Dendritic cell treated with granulocyte-macrophage colony-stimulating factor and Interleukin-4, amounts not matched to agents 40 ng/mL and 50 ng/mL, for 4 days (primary cell): ENCODE results near the gene RIN1.
"Not testable (repeated sequence)": the region's sequence is repeated elsewhere in the genome, so short reads cannot be mapped to it uniquely, and the experiment has no call there.

Experiments
- H3K27ac Mint-ChIP-seq: one replicate; pipeline ENCODE4 v1.8.0; 2022; ENCODE audit warnings: mild to moderate bottlenecking, mixed read lengths
- H3K27me3 Mint-ChIP-seq: one replicate; pipeline ENCODE4 v1.8.0; 2022; ENCODE audit warnings: mild to moderate bottlenecking, mixed read lengths
- H3K36me3 Mint-ChIP-seq: one replicate; pipeline ENCODE4 v1.8.0; 2022; ENCODE audit warnings: low read depth, mixed read lengths
- H3K4me1 Mint-ChIP-seq: one replicate; pipeline ENCODE4 v1.8.0; 2022; ENCODE audit warnings: low read depth, mixed read lengths
- H3K4me3 Mint-ChIP-seq: one replicate; pipeline ENCODE4 v1.8.0; 2022; ENCODE audit warnings: mild to moderate bottlenecking, moderate library complexity, mixed read lengths
- H3K9me3 Mint-ChIP-seq: one replicate; pipeline ENCODE4 v1.8.0; 2022; ENCODE audit warnings: mixed read lengths
- intact Hi-C: fragments of 100-400 bp; cut with micrococcal nuclease; formaldehyde crosslinking; loops from one replicate; pipeline ENCODE4 v1.15.0; 2022

RIN1 gene, protein sequence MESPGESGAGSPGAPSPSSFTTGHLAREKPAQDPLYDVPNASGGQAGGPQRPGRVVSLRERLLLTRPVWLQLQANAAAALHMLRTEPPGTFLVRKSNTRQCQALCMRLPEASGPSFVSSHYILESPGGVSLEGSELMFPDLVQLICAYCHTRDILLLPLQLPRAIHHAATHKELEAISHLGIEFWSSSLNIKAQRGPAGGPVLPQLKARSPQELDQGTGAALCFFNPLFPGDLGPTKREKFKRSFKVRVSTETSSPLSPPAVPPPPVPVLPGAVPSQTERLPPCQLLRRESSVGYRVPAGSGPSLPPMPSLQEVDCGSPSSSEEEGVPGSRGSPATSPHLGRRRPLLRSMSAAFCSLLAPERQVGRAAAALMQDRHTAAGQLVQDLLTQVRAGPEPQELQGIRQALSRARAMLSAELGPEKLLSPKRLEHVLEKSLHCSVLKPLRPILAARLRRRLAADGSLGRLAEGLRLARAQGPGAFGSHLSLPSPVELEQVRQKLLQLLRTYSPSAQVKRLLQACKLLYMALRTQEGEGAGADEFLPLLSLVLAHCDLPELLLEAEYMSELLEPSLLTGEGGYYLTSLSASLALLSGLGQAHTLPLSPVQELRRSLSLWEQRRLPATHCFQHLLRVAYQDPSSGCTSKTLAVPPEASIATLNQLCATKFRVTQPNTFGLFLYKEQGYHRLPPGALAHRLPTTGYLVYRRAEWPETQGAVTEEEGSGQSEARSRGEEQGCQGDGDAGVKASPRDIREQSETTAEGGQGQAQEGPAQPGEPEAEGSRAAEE

DNA sequence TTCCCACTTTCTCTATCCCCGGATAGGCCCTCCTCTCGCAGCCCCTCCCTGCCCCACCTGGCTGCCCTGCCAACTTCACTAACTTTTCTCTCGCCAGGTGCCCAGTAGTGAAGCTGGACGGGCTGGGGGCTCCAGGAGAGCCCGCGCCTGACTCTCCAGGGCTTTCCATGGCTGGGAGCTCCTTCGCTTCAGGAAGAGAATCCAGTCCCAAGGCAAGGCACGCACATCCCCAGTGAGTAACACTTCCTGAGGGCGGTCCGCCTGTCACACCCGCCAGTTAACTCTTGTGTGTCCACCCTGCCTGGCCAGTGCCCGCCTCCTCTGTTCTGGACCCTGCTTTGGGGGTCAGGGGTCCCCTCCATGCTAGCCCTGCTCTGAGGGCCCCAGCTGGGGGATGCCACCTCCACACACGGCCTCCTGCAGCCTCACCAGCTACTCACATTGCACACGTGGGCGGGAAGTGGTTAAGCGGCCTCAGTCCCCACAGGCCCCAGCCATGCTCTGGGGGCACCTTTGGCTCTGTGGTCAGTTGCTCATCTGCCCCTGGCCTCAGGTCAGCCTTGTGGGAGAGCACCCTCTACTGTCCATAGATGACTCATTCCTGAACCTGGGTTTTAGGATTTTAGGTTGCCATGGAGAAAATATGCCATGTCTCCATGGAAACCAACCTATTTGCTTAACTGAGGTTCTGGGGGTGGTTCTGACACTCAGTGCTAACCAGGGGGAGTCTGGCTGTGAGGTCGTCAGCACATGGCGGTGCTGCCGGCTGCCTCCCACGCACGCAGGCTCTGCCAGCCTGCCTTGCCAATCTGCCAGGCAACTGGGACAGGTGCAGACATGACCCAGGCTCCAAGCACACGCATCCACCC lies at the start of gene RIN1:
RIN1 (minus strand) TSS at position 201 of the 869 bp plus-strand sequence; CDS start at position 169, 32 bp downstream.
- H3K9me3 Mint-ChIP-seq: no peaks in the 10 kb centered on the region
- no peaks in the 10 kb centered on the region for H3K27me3 Mint-ChIP-seq
- peaks cover 35% of the 10 kb centered on the region for H3K4me1 Mint-ChIP-seq
- peaks cover 88% of the 10 kb centered on the region for H3K36me3 Mint-ChIP-seq
- intact Hi-C loops: no loop called here
- peak within 1 kb of the TSS; percentile 95 for H3K4me3 Mint-ChIP-seq
- peak within 1 kb of the TSS; percentile 89 for H3K27ac Mint-ChIP-seq

DNA sequence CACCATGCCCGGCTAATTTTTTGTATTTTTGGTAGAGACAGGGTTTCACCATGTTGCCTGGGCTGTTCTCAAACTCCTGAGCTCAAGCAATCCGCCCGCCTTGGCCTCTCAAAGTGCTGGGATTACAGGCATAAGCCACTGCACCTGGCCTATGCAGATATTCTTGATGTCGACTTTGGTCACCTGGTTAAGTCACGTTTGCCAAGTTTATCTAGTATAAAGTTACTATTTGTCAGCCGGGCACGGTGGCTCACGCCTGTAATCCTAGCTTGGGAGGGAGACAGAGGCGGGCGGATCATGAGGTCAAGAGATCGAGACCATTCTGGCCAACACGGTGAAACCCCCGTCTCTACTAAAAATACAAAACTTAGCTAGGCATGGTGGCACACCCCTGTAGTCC lies 48.1 kb upstream of the RIN1 start:
- H3K27me3 Mint-ChIP-seq, H3K4me1 Mint-ChIP-seq, H3K9me3 Mint-ChIP-seq, H3K36me3 Mint-ChIP-seq, intact Hi-C loops, H3K27ac Mint-ChIP-seq, H3K4me3 Mint-ChIP-seq: not testable (repeated sequence)

DNA sequence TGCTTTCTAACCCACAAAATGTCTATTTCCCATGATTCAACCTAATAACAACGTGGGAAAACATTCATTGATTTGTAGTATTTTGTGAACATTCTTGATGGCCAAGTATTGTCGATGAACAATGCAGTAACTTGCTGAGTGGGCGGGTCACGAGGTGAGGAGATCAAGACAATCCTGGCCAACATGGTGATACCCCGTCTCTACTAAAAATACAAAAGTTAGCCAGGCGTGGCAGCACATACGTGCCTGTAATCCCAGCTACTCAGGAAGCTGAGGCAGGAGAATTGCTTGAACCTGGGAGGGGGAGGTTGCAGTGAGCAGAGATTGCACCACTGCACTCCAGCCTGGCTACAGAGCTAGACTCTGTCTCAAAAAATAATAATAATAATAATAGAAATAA lies 44.0 kb upstream of the RIN1 start:
- H3K4me3 Mint-ChIP-seq, H3K9me3 Mint-ChIP-seq, H3K27me3 Mint-ChIP-seq, H3K36me3 Mint-ChIP-seq, H3K27ac Mint-ChIP-seq, intact Hi-C loops, H3K4me1 Mint-ChIP-seq: not testable (repeated sequence)

DNA sequence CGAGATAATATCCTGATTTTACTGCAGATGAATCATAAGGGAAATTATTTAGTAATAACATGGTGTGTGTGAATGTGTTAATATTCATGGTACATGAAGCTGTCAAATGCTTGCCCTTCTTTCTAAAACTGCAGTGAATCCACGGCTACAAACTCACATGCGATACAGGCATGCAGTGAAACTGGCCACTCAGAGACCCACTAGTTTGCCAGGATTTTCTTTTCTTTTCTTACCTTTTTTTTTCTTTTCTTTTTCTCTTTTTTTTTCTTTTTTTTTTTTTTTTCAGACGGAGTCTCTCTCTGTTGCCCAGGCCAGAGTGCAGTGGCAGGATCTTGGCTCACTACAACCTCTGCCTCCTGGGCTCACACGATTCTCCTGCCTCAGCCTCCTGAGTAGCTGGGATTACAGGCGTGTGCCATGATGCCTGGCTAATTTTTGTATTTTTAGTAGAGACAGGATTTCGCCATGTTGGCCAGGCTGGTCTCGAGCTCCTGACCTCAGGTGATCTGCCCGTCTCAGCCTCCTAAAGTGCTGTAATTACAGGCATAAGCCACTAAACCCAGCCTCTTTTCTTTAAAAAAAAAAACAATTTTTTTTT lies 37.6 kb upstream of the RIN1 start:
- H3K9me3 Mint-ChIP-seq, H3K36me3 Mint-ChIP-seq, H3K4me1 Mint-ChIP-seq, H3K4me3 Mint-ChIP-seq, intact Hi-C loops, H3K27ac Mint-ChIP-seq: not testable (repeated sequence)
- H3K27me3 Mint-ChIP-seq: peaks cover 48% of the 10 kb centered on the region

DNA sequence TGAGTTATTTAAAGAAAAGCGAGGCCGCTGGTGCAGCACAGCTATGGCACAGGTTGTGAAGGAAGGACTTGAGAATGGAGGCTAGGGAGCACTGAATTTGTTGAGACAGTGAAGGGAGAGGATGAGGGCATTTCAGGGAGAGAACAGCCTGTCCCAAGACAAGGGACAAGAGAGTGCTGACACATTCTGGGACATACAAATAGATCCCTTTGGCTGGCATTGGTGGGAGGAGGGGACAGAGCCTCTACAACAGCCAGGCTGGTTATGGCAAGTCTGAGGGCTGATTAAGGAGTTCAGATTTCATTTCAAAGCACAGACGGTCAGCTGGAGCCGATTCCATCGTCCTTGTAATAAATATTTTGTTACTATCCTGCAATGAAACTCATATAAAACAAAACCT lies 37.0 kb upstream of the RIN1 start:
- peaks cover 48% of the 10 kb centered on the region for H3K27me3 Mint-ChIP-seq
- peaks cover 5% of the 10 kb centered on the region for H3K4me1 Mint-ChIP-seq
- no peaks in the 10 kb centered on the region for H3K9me3 Mint-ChIP-seq
- intact Hi-C loops: no loop called here
- no peaks in the 10 kb centered on the region for H3K36me3 Mint-ChIP-seq
- no peak overlapping the region for H3K27ac Mint-ChIP-seq
- no peak overlapping the region for H3K4me3 Mint-ChIP-seq

DNA sequence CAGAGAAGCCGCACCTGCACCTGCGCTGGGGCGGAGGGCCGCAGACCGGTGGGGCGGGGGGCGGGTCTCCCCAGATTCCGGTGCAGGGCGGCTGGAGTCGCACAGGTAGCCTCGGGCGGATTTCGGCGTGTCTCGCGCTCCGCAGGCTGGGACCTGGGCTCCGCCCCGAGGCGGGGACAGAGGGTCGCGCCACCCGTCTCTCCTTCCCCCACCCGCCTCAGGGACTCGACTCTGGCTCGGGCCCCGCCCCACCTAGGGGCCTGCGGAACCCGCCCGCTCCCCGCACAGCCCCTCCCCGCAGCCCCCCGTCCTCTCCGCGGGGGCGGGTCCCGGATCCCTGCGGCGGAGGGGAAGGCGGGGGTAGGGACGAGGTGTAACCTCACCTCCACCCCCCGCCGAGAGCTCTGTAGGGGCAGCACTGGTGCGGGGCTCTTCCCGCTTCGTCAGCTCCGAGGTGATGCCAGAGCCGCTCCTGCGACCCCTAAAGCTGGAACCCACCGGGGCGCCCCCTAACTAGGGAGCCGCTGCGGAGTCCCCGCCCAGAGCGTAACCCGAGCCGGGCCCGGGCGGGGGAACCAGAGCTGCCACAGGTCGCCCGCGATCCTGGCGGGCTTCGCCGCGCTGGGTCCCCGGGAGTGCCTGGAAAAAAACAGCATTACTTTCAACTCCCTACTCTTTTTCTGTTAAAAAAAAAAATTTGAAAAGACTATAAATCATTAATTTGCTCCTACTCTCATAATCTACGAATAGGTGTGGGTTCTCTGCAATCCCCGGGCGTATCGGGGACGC lies 35.6 kb upstream of the RIN1 start, which contains the start of gene SLC29A2:
SLC29A2 (minus strand) TSS at position 134 of the 789 bp plus-strand sequence. CDS start 169 bp downstream, outside the sequence.
- H3K4me1 Mint-ChIP-seq: peaks cover 5% of the 10 kb centered on the region
- H3K36me3 Mint-ChIP-seq: no peaks in the 10 kb centered on the region
- peaks cover 41% of the 10 kb centered on the region for H3K27me3 Mint-ChIP-seq
- H3K9me3 Mint-ChIP-seq: no peaks in the 10 kb centered on the region
- H3K4me3 Mint-ChIP-seq: peak within 1 kb of the TSS; percentile 73
- H3K27ac Mint-ChIP-seq: peak within 1 kb of the TSS; percentile 63
- intact Hi-C loops: no loop called here

DNA sequence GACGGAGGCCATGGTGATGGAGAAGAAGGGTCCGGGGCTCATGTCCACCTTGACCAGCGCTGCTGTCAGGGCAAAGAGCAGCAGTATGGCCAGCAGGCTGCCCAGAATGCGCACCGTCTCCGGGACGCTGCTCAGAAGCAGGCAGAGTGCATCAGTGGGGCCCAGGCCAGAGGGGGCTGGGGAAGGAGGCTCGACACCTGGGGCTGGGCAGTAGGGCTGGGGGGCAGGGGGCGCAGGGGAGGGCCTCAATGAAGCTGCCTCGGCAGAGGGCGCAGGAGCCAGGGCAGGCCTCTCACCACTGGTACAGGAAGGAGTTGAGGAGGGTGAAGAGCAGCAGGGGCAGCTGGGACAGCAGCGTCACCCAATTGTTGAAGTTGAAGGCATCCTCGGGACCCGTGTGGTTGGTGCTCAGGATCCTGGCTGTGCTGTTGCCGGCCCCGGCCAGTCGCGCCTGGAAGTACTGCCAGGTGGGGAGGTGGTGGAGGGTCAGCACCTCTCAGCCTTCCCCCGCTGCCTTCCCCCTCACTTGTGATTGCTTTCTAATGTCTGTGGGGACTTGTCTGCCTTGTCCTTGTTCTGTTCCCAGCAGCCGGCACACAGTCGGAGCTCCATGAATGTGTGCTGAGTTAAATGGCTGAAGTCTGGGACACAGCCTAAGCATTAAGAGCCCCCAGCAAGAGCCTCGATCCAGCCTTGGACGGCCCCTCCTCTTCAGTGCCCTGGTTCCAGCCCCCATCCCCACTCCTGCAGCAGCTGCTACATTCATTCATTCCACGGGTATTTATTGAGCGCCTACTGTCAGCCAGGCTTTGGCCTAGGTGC lies 33.0 kb upstream of the RIN1 start:
- Mint-ChIP-seq H3K27ac (no peak overlapping the region), H3K9me3 (no peaks in the 10 kb centered on the region), H3K4me1 (peaks cover 5% of the 10 kb centered on the region), H3K27me3 (peaks cover 41% of the 10 kb centered on the region), H3K36me3 (no peaks in the 10 kb centered on the region), H3K4me3 (no peak overlapping the region)
- intact Hi-C loops: no loop called here

DNA sequence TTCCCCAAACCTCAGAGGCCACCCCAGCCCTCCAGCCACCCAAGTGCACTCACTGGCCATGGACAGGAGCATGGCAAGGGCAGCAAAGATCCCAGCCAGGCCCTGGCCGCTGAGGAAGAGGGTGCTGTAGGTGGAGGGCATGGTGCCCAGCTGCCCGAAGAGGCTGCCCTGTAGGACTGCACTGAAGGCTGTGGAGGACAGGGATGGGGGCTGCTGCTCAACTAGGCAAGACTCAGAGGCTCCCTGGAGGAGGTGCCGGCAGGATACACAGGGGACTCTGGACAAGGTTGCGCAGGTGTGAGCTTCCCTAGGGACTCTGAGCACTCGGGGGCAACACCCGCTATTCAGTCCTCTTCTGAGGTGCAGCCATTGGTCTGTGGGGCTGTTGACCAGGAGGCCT lies 32.2 kb upstream of the RIN1 start:
- intact Hi-C loops: no loop called here
- H3K27me3 Mint-ChIP-seq: peaks cover 37% of the 10 kb centered on the region
- no peaks in the 10 kb centered on the region for H3K36me3 Mint-ChIP-seq
- peaks cover 5% of the 10 kb centered on the region for H3K4me1 Mint-ChIP-seq
- no peaks in the 10 kb centered on the region for H3K9me3 Mint-ChIP-seq
- no peak overlapping the region for H3K27ac Mint-ChIP-seq
- no peak overlapping the region for H3K4me3 Mint-ChIP-seq

DNA sequence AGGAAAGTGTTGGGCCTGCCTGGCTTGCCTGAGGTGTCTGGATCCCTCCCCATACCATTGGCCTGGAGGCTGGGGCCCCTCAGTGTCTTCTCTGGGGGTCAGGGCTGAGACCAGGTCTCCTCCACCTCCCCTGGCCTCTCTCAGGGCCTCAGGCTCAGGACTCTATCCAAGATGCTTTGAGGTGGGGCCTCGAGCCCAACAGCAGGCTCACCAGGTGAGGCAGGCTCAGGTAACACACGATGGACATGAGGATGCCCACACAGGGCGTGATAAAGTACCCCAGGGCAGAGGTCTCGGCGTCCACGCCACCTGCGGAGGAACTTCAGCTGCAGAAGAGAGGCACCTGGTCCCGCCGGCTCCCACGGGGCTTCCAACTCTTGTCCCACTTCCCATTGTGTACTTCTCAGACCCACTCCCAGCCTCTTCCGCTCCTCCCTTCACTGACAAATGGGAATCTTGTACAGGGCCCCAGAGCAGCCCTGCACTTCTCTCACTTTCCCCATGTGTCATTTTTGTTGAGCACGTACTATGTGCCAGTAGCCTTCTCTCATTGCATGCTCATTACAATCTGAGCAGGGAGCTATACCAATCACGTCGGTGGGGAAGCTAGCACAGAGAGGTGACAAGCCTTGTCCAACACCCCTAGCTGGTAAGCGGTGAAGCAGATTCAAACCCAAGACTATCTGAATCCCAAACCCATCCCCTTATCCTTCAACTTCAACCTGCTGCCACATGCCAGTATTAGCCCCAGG lies 31.5 kb upstream of the RIN1 start:
- Mint-ChIP-seq H3K4me3 (no peak overlapping the region), H3K27ac (no peak overlapping the region), H3K27me3 (peaks cover 32% of the 10 kb centered on the region), H3K36me3 (no peaks in the 10 kb centered on the region), H3K4me1 (peaks cover 5% of the 10 kb centered on the region), H3K9me3 (no peaks in the 10 kb centered on the region)
- intact Hi-C loops: no loop called here

DNA sequence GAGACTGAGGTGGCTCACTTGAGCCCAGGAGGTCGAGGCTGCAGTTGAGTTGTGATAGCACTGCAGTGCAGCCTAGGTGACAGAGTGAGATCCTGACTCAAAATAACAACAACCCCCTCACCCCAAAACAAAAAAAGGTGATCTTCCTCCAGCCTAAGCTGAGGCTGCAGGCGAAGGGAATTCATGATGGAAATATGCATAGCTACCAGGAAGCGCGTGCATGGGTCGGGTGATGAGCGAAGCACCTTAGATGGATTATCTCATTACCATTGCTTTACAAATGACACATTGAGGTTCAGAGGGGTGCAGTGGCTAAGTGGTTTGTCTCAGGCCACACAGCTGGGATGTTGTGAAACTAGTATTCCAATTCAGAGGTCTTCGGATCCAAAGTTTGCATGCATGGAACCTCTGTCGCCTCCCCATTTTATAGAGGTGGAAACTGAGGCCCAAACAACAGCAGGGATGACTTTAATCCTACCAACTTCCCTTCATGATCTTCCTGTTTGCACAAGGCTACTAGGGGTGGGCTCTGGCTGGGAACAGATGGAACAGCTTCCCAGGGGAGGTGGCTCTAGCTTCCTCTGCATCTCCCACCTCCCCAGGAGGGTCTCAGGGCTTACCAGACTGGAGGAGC lies 30.7 kb upstream of the RIN1 start:
- no peak overlapping the region for H3K4me3 Mint-ChIP-seq
- no peak overlapping the region for H3K27ac Mint-ChIP-seq
- H3K27me3 Mint-ChIP-seq: peaks cover 26% of the 10 kb centered on the region
- H3K36me3 Mint-ChIP-seq: no peaks in the 10 kb centered on the region
- intact Hi-C loops: no loop called here
- peaks cover 5% of the 10 kb centered on the region for H3K4me1 Mint-ChIP-seq
- H3K9me3 Mint-ChIP-seq: no peaks in the 10 kb centered on the region

DNA sequence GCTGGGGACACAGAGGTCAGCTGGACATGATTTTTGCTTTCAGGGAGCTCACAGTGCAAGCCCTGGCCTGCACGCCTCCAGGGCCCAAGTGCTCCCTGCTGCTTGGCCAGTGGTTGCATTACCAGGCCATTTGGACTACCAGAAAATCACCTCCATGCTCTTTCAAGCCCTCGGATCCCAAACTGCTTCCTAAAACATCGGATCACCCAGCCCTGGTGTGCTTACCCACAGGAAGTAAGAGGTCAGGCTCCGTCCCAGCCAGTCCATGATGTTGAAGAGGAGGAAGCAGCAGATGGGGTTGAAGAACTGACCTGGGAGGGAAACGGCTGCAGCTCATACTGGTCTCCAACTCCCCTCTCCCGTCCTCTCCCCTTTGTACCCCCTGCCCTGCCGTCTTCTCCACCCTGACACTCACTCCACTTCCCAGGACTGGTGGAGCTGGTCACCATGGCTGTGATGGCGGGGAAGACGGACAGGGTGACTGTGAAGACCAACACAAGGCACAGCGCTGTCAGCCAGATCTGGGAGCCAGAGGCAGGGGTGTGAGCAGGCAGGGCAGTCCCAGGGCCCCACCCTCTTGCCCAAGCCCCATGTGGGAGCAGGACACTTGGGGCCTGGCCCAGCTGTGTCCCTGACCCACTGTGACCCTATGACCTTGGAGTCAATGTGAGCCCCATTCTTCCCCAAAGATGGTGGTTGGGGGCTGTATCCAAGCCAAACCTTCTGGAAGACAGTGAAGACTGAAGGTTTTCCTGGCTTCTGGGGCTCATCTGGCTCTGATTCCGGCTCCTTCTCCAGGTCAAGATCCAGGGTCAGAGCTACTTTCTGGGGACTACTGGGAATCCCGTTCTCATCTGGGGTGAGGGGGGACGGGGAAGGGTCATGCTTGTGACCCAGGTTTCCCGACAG lies 29.7 kb upstream of the RIN1 start:
- intact Hi-C loops: no loop called here
- Mint-ChIP-seq H3K9me3 (no peaks in the 10 kb centered on the region), H3K4me1 (peaks cover 2% of the 10 kb centered on the region), H3K27ac (no peak overlapping the region), H3K4me3 (no peak overlapping the region), H3K36me3 (no peaks in the 10 kb centered on the region), H3K27me3 (peaks cover 17% of the 10 kb centered on the region)
